ENCODE data around the gene STAG3.

STAG3 gene

DNA sequence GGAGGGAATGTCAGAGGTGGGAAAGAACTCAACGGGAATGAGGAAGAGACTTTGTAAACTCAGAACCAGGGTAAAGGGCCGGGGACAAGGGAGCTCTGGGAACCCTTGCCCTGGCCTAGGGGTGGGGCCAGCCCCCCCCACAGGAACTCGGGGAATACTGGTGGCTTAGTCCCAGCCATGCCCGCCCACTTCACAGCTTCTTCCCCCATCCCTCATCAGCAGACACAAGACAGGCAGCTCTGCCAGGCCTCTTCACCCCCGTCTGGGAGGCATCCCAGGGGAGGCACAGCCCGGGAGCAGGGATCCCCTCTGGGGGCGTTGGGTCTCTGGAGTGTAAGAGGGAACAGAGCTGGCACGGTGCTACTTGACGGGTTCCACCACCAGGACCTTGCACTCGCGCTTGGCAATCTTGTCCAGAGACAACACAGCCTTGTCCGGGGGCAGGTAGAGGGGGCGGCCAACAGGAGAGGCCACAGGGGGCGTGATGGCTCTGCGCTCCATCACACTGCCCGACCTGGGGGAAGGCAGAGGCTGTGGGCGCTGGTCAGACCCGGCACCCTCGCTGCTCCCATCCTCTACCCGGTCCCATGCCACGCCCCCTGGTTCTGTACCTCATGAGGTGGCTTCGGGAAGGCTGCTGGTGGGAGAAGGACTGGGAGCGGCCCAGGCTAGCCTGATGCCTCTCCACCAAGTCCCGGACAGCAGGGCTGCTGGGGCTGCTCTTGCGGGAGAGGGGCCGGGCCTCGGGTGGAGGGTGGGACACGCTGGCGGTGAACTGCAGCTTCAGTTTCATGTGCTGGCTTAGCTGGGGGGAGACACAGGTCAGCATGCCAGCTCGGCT, 22.8 kb upstream of the STAG3 start:
- POLR2A ChIA-PET: no interaction called here
- DNase-seq (ENCODE audit: low read depth, low spot score): no peak
- CTCF ChIA-PET: interaction anchor here (5.1 kb wide), 1 partner anchor 23 kb away, joined by 31 read pairs; no protein-coding TSS in a partner anchor
- TF ChIP-seq, protein P1, sequence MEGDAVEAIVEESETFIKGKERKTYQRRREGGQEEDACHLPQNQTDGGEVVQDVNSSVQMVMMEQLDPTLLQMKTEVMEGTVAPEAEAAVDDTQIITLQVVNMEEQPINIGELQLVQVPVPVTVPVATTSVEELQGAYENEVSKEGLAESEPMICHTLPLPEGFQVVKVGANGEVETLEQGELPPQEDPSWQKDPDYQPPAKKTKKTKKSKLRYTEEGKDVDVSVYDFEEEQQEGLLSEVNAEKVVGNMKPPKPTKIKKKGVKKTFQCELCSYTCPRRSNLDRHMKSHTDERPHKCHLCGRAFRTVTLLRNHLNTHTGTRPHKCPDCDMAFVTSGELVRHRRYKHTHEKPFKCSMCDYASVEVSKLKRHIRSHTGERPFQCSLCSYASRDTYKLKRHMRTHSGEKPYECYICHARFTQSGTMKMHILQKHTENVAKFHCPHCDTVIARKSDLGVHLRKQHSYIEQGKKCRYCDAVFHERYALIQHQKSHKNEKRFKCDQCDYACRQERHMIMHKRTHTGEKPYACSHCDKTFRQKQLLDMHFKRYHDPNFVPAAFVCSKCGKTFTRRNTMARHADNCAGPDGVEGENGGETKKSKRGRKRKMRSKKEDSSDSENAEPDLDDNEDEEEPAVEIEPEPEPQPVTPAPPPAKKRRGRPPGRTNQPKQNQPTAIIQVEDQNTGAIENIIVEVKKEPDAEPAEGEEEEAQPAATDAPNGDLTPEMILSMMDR (IDR thresholded peaks at IDR 0.05; ENCODE audit: insufficient read depth, low read length, missing control alignments): no peak
- H3K4me3 ChIP-seq (ENCODE audit: low read depth, low read length): no peak overlapping the region

DNA sequence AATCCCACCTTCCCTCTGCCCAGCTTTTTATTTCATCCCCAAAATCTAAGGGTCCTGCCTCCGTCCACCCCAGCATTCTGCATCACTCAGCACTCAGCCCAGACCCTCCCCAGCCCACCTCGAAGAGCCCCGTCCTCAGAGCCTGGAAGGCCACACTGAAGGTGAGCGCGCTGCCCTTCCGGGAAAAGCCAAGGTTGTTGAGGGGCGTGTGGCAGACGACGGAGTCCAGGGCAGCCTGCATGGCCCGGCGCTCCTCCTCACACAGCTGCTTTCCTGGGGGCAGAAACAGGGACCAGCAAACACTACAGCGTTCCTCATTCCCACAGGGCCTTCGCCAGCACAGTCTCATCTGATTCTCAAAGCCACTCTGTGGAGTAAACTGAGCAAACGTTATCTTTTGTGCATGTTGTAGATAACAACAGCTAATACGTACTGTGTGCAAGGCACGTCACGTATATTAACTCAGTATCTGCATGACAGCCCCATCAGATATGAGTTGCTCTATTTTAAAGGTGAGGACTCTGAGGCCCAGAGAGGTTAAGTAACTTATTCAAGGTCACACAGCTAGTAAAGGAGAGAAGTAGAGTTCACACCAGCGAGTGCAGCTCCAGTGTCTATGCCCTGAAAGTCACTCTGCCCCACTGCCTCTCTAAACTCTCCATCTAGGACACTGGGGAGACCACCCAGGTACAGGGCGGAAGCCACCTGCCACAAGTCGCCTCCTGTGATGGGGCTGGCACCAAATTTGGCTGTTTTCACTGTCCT, 22.0 kb upstream of the STAG3 start:
- no peak overlapping the region for H3K4me3 ChIP-seq (ENCODE audit: low read depth, low read length)
- DNase-seq (ENCODE audit: low read depth, low spot score): no peak
- TF ChIP-seq, protein P1 (IDR thresholded peaks at IDR 0.05; ENCODE audit: insufficient read depth, low read length, missing control alignments): no peak
- CTCF ChIA-PET: interaction anchor here (0.6 to 5.1 kb wide), 2 partner anchors 9 to 24 kb away, joined by 3 to 31 read pairs; no protein-coding TSS in a partner anchor
- POLR2A ChIA-PET: interaction anchor here (1.0 kb wide), 1 partner anchor 12 kb away, joined by 5 read pairs; the partner anchor contains the start of gene GAL3ST4

DNA sequence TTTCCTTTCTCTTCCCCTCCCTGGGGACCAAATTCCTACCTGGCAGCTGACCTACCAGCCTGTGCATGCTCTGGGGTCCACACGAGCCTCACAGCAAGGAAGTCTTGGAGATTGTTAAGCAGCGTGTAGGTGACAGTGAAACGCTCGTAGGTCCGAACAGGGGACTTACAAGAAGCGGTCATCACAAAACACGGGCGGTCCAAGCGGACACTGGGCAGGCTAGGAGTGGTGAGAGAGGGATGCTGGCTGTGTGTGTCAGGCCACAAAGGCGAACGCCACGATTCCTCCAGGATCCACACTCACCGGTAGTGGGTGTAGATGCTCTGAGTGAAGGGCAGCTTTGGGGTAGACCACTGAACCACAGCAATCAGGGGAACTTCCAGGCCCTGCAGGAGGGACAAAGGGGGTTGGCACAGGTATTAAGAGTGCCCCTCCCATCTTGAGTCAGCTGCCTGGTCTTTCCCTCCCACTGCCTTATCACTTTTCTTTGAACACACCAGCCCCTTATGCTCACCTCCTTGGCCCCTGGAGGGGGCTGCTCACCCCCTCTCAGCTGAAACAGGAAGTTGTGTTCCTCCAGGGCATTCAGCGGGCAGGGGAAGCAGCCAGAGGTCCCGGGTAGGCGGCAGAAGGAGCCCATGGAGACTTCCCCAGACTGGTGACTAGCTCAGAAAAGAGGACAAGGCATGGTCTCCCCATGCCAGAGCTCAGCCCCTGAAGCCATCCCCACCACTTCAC, 21.2 kb upstream of the STAG3 start:
- TF ChIP-seq, protein P1 (IDR thresholded peaks at IDR 0.05; ENCODE audit: insufficient read depth, low read length, missing control alignments): no peak
- ChIA-PET CTCF (interaction anchor here (0.6 to 5.1 kb wide), 4 partner anchors 9 to 61 kb away, joined by 3 to 31 read pairs (median 4); no protein-coding TSS in a partner anchor), POLR2A (interaction anchor here (1.0 kb wide), 1 partner anchor 12 kb away, joined by 5 read pairs; the partner anchor contains the start of gene GAL3ST4)
- DNase-seq (ENCODE audit: low read depth, low spot score): no peak
- peak overlapping the region; percentile 10; the same call in 1 of the 2 replicates for H3K4me3 ChIP-seq (ENCODE audit: low read depth, low read length)

DNA sequence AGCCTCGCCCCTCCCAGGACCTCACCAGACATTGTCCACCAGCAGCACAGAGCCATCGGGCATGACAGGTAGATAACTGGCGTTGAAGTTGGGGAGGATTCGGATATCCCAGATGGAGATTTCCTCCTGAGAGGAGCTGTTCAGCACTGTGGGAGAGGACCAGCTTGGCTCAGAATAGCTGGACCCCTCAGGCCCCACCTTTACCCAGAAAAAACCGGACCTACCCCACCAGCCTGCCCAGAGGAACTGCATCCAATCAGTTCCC, 20.7 kb upstream of the STAG3 start:
- peak overlapping the region; percentile 71 for H3K4me3 ChIP-seq (ENCODE audit: low read depth, low read length)
- DNase-seq (ENCODE audit: low read depth, low spot score): no peak
- CTCF ChIA-PET: interaction anchor here (1.2 to 5.1 kb wide), 4 partner anchors 9 to 60 kb away, joined by 3 to 31 read pairs (median 4); no protein-coding TSS in a partner anchor
- POLR2A ChIA-PET: interaction anchor here (1.0 to 1.3 kb wide), 2 partner anchors 8 to 11 kb away, joined by 5 to 9 read pairs; partner anchors contain the start of genes GAL3ST4 and LAMTOR4
- TF ChIP-seq, protein P1 (IDR thresholded peaks at IDR 0.05; ENCODE audit: insufficient read depth, low read length, missing control alignments): no peak

DNA sequence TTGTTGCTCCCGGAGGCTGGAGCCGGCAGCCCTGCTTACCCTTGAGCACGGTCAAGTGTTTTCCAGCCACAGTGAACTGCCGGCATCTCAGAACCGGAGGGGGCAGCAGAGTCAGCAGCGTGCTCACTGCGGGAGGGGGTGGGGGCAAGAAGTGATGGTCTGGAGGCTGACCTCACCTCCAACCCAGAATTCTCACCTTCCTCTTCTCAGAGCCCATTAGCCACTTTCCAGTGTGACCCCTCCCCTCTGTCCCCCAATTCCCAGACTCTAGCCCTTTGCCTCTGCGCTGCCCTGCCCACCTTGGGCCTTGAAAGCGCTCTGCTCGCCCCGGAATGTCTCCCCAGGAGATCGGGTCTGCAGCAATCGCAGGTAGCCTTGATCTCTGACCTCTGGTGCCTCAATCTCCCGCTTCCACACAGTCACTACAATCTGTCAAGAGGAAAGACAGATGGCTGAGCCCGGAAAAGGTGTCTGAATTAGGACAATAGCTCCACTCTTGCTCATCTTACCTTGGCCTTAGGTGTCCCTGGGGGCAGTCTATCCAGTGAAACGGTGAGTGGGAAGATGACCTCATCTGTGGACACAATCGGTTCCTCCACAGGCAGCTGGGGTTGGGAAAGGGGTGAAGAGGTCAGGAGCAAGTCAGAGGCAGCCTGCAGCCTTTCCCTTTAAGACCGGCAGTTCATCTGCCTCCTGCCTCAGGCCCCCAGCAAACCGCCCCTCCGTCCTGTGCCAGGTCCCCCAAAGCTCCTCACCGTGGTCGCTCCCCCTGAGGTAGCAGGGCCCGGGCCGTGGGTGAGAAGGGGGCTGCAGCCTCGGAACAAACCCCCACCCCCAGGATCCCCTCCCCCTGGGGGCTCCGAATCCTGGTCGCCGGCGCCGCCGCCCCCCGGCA, 20.1 kb upstream of the STAG3 start:
- peak overlapping the region; percentile 71 for H3K4me3 ChIP-seq (ENCODE audit: low read depth, low read length)
- TF ChIP-seq, protein P1 (IDR thresholded peaks at IDR 0.05; ENCODE audit: insufficient read depth, low read length, missing control alignments): peak; percentile 24
- DNase-seq (ENCODE audit: low read depth, low spot score): no peak
- POLR2A ChIA-PET: interaction anchor here (1.3 kb wide), 1 partner anchor 9 kb away, joined by 9 read pairs; the partner anchor contains the start of gene LAMTOR4
- CTCF ChIA-PET: interaction anchor here (1.1 to 5.1 kb wide), 5 partner anchors 10 to 60 kb away, joined by 3 to 31 read pairs (median 3); no protein-coding TSS in a partner anchor
